Stomach (tissue), 9 donors: Measurements from ENCODE around the gene MYOG. TPM values are rescaled to one million over a fixed set of nuclear protein-coding genes. Genes with fewer than 3 reads are reported as not detected.
A peak's percentile ranks its signal among the peaks of the same experiment; 100 is the strongest.

Source experiments
- DNase-seq, 2 donors: peaks; one replicate each; pipeline versions ENCODE4 v3.0.0 to v3.0.0-alpha.2; 2013 to 2019
- H3K27ac ChIP-seq, 5 donors: fragments of 200-600 bp in 4 of 5; sonication (generic) in 4 of 5; one replicate each; pipeline ENCODE4 v1.5.1; 2013 to 2019; ENCODE audit warnings: mild to moderate bottlenecking in 1 of 5, moderate library complexity in 1 of 5
- H3K27me3 ChIP-seq, 3 donors: fragments of 200-600 bp; sonication (generic); one replicate each; pipeline ENCODE4 v1.5.1; 2017 to 2019; ENCODE audit warnings: mixed run types in 1 of 3
- H3K36me3 ChIP-seq, 4 donors: fragments of 200-600 bp; sonication (generic); 1 replicate in 3 of 4; 2 replicates in 1 of 4; pipeline ENCODE4 v1.5.1; 2016 to 2019
- H3K4me1 ChIP-seq, 4 donors: fragments of 200-600 bp; sonication (generic); one replicate each; pipeline ENCODE4 v1.5.1; 2016 to 2019
- H3K4me3 ChIP-seq, 4 donors: fragments of 200-600 bp; sonication (generic) in 3 of 4; one replicate each; pipeline ENCODE4 v1.5.1; 2016 to 2019; ENCODE audit warnings: mild to moderate bottlenecking in 1 of 4
- H3K9me3 ChIP-seq, 4 donors: fragments of 200-600 bp; sonication (generic); one replicate each; pipeline ENCODE4 v1.5.1; 2016 to 2019
- EP300 ChIP-seq: sonication (generic); formaldehyde crosslinking; IDR thresholded peaks from one replicate; pipeline ENCODE4 v1.6.1; 2017; ENCODE audit warnings: antibody characterized with exemption
- POLR2A ChIP-seq, 4 donors: fragments of 450-650 bp; IDR thresholded peaks; one replicate each; pipeline ENCODE4 v1.6.1; 2016; ENCODE audit warnings: antibody characterized with exemption in 4 of 4, control low read depth in 2 of 4, mild to moderate bottlenecking in 1 of 4, moderate library complexity in 1 of 4
- POLR2AphosphoS5 ChIP-seq, 3 donors: sonication (generic); formaldehyde crosslinking; IDR thresholded peaks; one replicate each; pipeline ENCODE4 v1.6.1; 2016; ENCODE audit warnings: antibody characterized with exemption in 3 of 3
- WGBS, 5 donors: extraction: QIAGEN DNeasy Blood & Tissue Kit in 3 of 5; methylation state at CpG; one replicate each; pipeline versions ENCODE4 v1.1.5 to v1.1.7; 2013 to 2018; 5-methylcytosine and 5-hydroxymethylcytosine counted together
- intact Hi-C: fragments of 100-400 bp; cut with DNase I; formaldehyde crosslinking; loops from one replicate; pipeline ENCODE4 v1.15.1; 2023; ENCODE audit warnings: low total_unique reads
- polyA plus RNA-seq, 3 donors: library from polyadenylated mRNA; stranded (reverse); fragments of 200-250 nt; gene quantifications; one replicate each; pipeline ENCODE4 v1.2.3, GENCODE V29; 2013
- total RNA-seq, 5 donors: library from RNA; depleted of rRNA; stranded (reverse); fragments of >200 nt; gene quantifications; one replicate each; pipeline versions ENCODE4 v1.1.0 to v1.2.3, GENCODE V29; 2014 to 2016
- TF ChIP-seq, protein P1 (sequence below), 7 experiments: fragments of 450-650 bp in 4 of 7; fragments of 200-600 bp in 3 of 7; sonication (generic) in 3 of 7; IDR thresholded peaks; one replicate each; pipeline ENCODE4 v1.5.1; 2016 to 2019; ENCODE audit warnings: antibody characterized with exemption in 7 of 7, control low read depth in 2 of 7, mild to moderate bottlenecking in 1 of 7
- donor health status: healthy with polysubstance abuse.
- donor health status: Bipolar disorder and iron deficiency.
- donor health status: healthy.

Gene MYOG
- total and polyA plus RNA-seq, 8 donors: not detected

DNA sequence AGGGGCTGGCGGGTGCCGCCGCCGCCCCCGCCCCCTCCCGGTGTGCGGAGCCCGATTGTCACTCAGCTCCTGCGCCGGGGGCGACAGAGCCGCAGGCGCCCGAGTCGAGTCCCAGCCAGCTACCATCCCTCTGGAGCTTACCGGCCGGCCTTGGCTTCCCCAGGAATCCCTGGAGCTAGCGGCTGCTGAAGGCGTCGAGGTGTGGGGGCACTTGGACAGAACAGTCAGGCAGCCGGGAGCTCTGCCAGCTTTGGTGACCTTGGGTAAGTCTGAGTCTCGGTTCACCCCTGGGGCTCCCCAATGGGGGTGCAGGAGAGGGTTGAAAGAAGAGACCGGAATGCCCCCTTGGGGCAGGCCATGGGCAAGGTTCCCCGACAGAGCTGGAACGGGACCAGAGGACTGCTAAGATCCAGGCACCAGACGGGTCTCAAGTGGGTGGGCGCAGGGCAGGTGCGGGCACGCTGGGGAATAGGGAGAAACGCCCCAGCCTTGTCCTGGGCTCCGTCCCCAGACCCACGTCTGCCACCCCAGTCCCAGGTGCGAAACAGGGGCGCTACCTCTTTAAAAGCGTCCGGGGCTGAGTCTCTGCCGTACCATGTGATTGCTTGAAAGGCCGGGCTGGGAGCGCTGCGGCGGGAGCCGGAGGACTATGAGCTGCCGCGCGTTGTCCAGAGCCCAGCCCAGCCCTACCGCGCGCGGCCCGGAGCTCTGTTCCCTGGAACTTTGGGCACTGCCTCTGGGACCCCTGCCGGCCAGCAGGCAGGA is 42.0 kb upstream of the MYOG start, which contains the start of gene ADORA1:
ADORA1 (plus strand) TSS at position 61 of the 765 bp plus-strand sequence. CDS start 1,116 bp downstream, outside the sequence.
- DNase-seq: peak; percentile 74 to 87
- TF ChIP-seq EP300 (no peak), POLR2A (IDR thresholded peaks at IDR 0.05) (no peak), POLR2AphosphoS5 (IDR thresholded peaks at IDR 0.05) (no peak)
- TF ChIP-seq, protein P1, sequence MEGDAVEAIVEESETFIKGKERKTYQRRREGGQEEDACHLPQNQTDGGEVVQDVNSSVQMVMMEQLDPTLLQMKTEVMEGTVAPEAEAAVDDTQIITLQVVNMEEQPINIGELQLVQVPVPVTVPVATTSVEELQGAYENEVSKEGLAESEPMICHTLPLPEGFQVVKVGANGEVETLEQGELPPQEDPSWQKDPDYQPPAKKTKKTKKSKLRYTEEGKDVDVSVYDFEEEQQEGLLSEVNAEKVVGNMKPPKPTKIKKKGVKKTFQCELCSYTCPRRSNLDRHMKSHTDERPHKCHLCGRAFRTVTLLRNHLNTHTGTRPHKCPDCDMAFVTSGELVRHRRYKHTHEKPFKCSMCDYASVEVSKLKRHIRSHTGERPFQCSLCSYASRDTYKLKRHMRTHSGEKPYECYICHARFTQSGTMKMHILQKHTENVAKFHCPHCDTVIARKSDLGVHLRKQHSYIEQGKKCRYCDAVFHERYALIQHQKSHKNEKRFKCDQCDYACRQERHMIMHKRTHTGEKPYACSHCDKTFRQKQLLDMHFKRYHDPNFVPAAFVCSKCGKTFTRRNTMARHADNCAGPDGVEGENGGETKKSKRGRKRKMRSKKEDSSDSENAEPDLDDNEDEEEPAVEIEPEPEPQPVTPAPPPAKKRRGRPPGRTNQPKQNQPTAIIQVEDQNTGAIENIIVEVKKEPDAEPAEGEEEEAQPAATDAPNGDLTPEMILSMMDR (IDR thresholded peaks at IDR 0.05): no peak
- Histone ChIP-seq H3K27ac (peak within 1 kb of the TSS in 3 of 5 donors; percentile 33 to 52 (median 39)), H3K4me1 (peaks cover 27 to 52% (median 46%) of the 10 kb centered on the region in 4 donors), H3K36me3 (no peaks in the 10 kb centered on the region), H3K9me3 (no peaks in the 10 kb centered on the region), H3K4me3 (peak within 1 kb of the TSS; percentile 37 to 52 (median 40)), H3K27me3 (peaks cover 0 to 65% (median 37%) of the 10 kb centered on the region in 3 donors)
- 0 to 1% (median 1%) methylated on average over 14 to 51 of the region's 51 CpGs for WGBS, 5 donors
- intact Hi-C loops: no loop called here

DNA sequence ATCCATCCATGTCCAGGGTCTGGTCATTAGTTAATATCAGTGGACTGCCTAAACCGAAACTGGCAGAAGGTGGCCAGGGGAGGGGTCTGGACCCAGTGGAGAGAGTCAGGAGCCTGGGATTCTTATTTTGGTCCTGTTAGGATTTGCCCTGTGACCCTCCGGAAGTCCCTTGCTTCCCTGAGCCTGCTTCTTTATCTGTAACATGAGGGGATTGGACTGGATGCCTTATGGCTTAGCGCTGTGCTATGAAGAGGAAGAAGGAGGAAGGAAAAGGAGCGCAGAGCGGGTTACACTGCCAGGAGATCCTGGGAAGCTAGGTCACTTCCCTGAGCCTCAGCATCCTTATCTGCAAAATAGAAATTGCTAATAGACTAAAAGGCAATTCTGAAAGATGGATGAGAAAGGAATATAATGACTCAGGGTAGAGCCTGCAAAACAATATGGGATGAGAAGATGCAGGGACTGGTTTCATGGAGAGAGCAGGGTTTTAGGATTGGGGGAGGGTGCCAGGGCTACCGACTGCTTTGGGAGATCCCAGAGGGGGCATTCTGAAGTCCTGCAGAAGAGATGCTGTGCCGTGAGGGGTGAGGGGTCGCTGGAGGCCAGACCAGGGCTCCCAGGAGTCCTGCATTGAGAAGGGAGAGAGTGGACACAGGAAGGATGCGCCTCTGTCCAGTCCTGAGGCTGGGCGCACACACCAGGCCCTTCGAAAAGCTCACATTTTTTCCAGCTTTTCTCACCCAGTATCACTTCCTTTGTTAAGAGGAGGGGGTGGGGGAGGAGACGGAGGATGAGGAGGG is 41.3 kb upstream of the MYOG start:
- Histone ChIP-seq H3K27me3 (peaks cover 0 to 72% (median 37%) of the 10 kb centered on the region in 3 donors), H3K9me3 (no peaks in the 10 kb centered on the region), H3K27ac (peak overlapping the region in 3 of 5 donors; percentile 33 to 52 (median 39)), H3K36me3 (no peaks in the 10 kb centered on the region), H3K4me1 (peaks cover 27 to 52% (median 46%) of the 10 kb centered on the region in 4 donors), H3K4me3 (peak overlapping the region; percentile 37 to 52 (median 40))
- DNase-seq: no peak
- WGBS, 5 donors: 15 to 26% (median 22%) methylated on average over 12 of the region's 12 CpGs
- intact Hi-C loops: no loop called here
- TF ChIP-seq, protein P1 (IDR thresholded peaks at IDR 0.05): no peak
- no peak for TF ChIP-seq POLR2AphosphoS5 (IDR thresholded peaks at IDR 0.05)
- TF ChIP-seq POLR2A (IDR thresholded peaks at IDR 0.05): no peak
- no peak for TF ChIP-seq EP300

DNA sequence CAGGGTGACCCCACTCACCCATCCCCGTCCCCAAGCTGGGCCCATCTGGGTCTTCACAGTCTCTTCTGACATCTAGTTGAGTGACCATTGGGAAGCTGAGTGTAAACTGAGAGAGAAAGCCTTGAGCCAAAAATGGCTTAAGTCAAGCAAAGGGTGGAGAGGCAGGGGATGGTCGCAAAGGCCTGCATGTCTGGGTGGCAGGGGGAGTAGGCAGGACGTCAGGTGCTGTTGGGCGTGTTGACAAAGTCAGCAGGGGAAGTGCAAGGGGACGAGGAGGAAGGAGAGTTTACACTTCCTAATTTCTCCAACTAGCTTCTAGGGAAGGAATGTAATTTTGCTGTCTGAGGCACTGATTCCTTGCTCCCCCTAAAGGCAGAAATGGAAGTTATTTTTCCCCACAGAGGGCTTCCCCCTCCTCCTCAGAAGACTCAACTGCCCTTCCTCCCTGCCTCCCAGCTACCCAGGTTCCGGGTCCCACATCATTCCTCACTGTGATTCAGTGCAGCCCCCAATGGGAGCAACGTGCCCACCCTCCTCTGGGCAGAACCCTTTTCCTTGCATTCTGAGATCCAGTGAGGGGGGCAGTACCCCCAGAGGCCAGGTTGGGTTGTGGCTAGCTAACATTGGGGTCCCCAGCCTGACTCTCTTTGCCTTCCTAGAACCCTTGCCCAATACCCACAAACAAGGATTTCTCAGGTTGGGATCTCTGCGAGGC is 40.5 kb upstream of the MYOG start:
- 17 to 29% (median 27%) methylated on average over 8 of the region's 8 CpGs for WGBS, 5 donors
- no peaks in the 10 kb centered on the region for H3K9me3 ChIP-seq
- peaks cover 27 to 52% (median 46%) of the 10 kb centered on the region in 4 donors for H3K4me1 ChIP-seq
- no peak overlapping the region for H3K4me3 ChIP-seq
- H3K36me3 ChIP-seq: no peaks in the 10 kb centered on the region
- H3K27me3 ChIP-seq: peaks cover 0 to 80% (median 37%) of the 10 kb centered on the region in 3 donors
- H3K27ac ChIP-seq: no peak overlapping the region
- TF ChIP-seq, protein P1 (IDR thresholded peaks at IDR 0.05): peak in 2 of 7 experiments; percentile 10 to 13
- no peak for TF ChIP-seq EP300
- TF ChIP-seq POLR2A (IDR thresholded peaks at IDR 0.05): no peak
- DNase-seq: peak in 1 of 2 donors; percentile 60
- intact Hi-C loops: no loop called here
